HepG2 (cell line): Measurements from ENCODE around the gene NOP9. TPM values are rescaled to one million over a fixed set of nuclear protein-coding genes. Genes with fewer than 3 reads are reported as not detected.

Experiments
- AFF4 ChIP-seq: sonication (generic); formaldehyde crosslinking; IDR thresholded peaks from 2 replicates; pipeline ENCODE4 v1.4.0; 2020; ENCODE audit warnings: missing genetic modification reagents
- MLLT10 ChIP-seq: sonication (generic); formaldehyde crosslinking; IDR thresholded peaks from 2 replicates; pipeline ENCODE4 v1.4.0; 2020; ENCODE audit warnings: missing genetic modification reagents
- SMAD3 ChIP-seq: sonication (generic); formaldehyde crosslinking; IDR thresholded peaks from 2 replicates; pipeline ENCODE4 v1.4.0; 2020; ENCODE audit warnings: missing genetic modification reagents
- STAT5B ChIP-seq: sonication (generic); formaldehyde crosslinking; IDR thresholded peaks from 2 replicates; pipeline ENCODE4 v1.4.0; 2020; ENCODE audit warnings: missing genetic modification reagents
- TCF7 ChIP-seq: sonication (generic); IDR thresholded peaks from 2 replicates; pipeline ENCODE4 v1.6.1; 2016; ENCODE audit warnings: antibody characterized with exemption, low read depth
- ZBTB38 ChIP-seq: sonication (generic); formaldehyde crosslinking; IDR thresholded peaks from 2 replicates; pipeline ENCODE4 v1.5.1; 2020; ENCODE audit warnings: mild to moderate bottlenecking, missing genetic modification reagents
- ZHX1 ChIP-seq: sonication (generic); formaldehyde crosslinking; IDR thresholded peaks from 2 replicates; pipeline ENCODE4 v1.8.1; 2022; ENCODE audit warnings: low read depth, mild to moderate bottlenecking, missing genetic modification reagents
- ZIK1 ChIP-seq: sonication (generic); formaldehyde crosslinking; IDR thresholded peaks from 2 replicates; pipeline ENCODE4 v1.5.0; 2020; ENCODE audit warnings: mild to moderate bottlenecking, low read depth, missing genetic modification reagents, borderline replicate concordance
- ZNF20 ChIP-seq: sonication (generic); formaldehyde crosslinking; IDR thresholded peaks from 2 replicates; pipeline ENCODE4 v1.4.0; 2020; ENCODE audit warnings: mild to moderate bottlenecking, moderate library complexity, missing genetic modification reagents
- ZNF282 ChIP-seq: fragments of 450-650 bp; IDR thresholded peaks from 2 replicates; pipeline ENCODE4 v1.6.1; 2018; ENCODE audit not compliant: partially characterized antibody
- ZNF616 ChIP-seq: sonication (generic); formaldehyde crosslinking; IDR thresholded peaks from 2 replicates; pipeline ENCODE4 v1.5.0; 2020; ENCODE audit warnings: low read depth, mild to moderate bottlenecking, missing genetic modification reagents
- ZNF691 ChIP-seq: sonication (generic); formaldehyde crosslinking; IDR thresholded peaks from 2 replicates; pipeline ENCODE4 v1.4.0; 2020; ENCODE audit warnings: missing genetic modification reagents, low read depth, mild to moderate bottlenecking, borderline replicate concordance
- polyA plus RNA-seq, 8 experiments: library from polyadenylated mRNA; depleted of rRNA in 3 of 8; stranded (reverse) in 7 of 8; unstranded in 1 of 8; fragments of >200 nt; fragmentation: Illumina TruSeq in 4 of 8; extraction: Trizol in 4 of 8; gene quantifications; 2 replicates each; pipeline versions ENCODE4 v1.2.1 to v1.2.3, GENCODE V29; 2011 to 2016; ENCODE audit warnings: low read depth in 4 of 8, missing spikeins in 1 of 8, mixed read lengths in 1 of 8; ENCODE audit not compliant: insufficient read depth in 1 of 8
- total RNA-seq, 5 experiments: library from RNA; depleted of rRNA; stranded (reverse); fragments of >200 nt; fragmentation: Illumina TruSeq; extraction: Trizol; gene quantifications; 2 replicates each; pipeline ENCODE4 v1.2.3, GENCODE V29; 2016; ENCODE audit warnings: low read depth in 1 of 5
- TF ChIP-seq, protein P1 (sequence below): IDR thresholded peaks from 2 replicates; pipeline ENCODE4 v1.6.1; 2016; ENCODE audit warnings: low read depth, missing genetic modification reagents, missing compliant biosample characterization
- TF ChIP-seq, protein P2 (sequence below): sonication (generic); formaldehyde crosslinking; IDR thresholded peaks from 2 replicates; pipeline ENCODE4 v1.4.0; 2020; ENCODE audit warnings: mild to moderate bottlenecking, missing genetic modification reagents

The NOP9 gene
- total and polyA plus RNA-seq, 2 of the 13 experiments (the other 11 are each of a cell fraction or from before 2014, with no cell fraction given), result 24.5 to 61.6 TPM

GRCh38 chr14:24315807-24316596 lies 16.4 kb downstream of the NOP9 start (continued):
- TF ChIP-seq ZHX1 (CRISPR knock-in tag), result peak; percentile 93
- TF ChIP-seq ZNF691 (CRISPR knock-in tag), result peak; percentile 96
- peak; percentile 79 for TF ChIP-seq SMAD3 (CRISPR knock-in tag)
- TF ChIP-seq MLLT10 (CRISPR knock-in tag), result peak; percentile 70; the same call in 1 of the 2 replicates
- peak; percentile 99; the same call in 1 of the 2 replicates for TF ChIP-seq ZIK1 (CRISPR knock-in tag)
- peak; percentile 100 for TF ChIP-seq ZBTB38 (CRISPR knock-in tag)
- TF ChIP-seq STAT5B (CRISPR knock-in tag), result peak; percentile 83
- TF ChIP-seq, protein P1, sequence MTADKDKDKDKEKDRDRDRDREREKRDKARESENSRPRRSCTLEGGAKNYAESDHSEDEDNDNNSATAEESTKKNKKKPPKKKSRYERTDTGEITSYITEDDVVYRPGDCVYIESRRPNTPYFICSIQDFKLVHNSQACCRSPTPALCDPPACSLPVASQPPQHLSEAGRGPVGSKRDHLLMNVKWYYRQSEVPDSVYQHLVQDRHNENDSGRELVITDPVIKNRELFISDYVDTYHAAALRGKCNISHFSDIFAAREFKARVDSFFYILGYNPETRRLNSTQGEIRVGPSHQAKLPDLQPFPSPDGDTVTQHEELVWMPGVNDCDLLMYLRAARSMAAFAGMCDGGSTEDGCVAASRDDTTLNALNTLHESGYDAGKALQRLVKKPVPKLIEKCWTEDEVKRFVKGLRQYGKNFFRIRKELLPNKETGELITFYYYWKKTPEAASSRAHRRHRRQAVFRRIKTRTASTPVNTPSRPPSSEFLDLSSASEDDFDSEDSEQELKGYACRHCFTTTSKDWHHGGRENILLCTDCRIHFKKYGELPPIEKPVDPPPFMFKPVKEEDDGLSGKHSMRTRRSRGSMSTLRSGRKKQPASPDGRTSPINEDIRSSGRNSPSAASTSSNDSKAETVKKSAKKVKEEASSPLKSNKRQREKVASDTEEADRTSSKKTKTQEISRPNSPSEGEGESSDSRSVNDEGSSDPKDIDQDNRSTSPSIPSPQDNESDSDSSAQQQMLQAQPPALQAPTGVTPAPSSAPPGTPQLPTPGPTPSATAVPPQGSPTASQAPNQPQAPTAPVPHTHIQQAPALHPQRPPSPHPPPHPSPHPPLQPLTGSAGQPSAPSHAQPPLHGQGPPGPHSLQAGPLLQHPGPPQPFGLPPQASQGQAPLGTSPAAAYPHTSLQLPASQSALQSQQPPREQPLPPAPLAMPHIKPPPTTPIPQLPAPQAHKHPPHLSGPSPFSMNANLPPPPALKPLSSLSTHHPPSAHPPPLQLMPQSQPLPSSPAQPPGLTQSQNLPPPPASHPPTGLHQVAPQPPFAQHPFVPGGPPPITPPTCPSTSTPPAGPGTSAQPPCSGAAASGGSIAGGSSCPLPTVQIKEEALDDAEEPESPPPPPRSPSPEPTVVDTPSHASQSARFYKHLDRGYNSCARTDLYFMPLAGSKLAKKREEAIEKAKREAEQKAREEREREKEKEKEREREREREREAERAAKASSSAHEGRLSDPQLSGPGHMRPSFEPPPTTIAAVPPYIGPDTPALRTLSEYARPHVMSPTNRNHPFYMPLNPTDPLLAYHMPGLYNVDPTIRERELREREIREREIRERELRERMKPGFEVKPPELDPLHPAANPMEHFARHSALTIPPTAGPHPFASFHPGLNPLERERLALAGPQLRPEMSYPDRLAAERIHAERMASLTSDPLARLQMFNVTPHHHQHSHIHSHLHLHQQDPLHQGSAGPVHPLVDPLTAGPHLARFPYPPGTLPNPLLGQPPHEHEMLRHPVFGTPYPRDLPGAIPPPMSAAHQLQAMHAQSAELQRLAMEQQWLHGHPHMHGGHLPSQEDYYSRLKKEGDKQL, result peak; percentile 65; the same call in 1 of the 2 replicates
- no peak for TF ChIP-seq ZNF282
- no peak; the same call in 1 of the 2 replicates for TF ChIP-seq AFF4 (CRISPR knock-in tag)
- TF ChIP-seq ZNF20 (CRISPR knock-in tag), result no peak; the same call in 1 of the 2 replicates
- peak; percentile 98 for TF ChIP-seq ZNF616 (CRISPR knock-in tag)
- TF ChIP-seq, protein P2, sequence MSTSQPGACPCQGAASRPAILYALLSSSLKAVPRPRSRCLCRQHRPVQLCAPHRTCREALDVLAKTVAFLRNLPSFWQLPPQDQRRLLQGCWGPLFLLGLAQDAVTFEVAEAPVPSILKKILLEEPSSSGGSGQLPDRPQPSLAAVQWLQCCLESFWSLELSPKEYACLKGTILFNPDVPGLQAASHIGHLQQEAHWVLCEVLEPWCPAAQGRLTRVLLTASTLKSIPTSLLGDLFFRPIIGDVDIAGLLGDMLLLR (CRISPR knock-in tag), result peak; percentile 97
- no peak for TF ChIP-seq TCF7
